Activated CD8-positive, alpha-beta memory T cell treated with anti-CD3 and anti-CD28 coated beads, Interleukin-2, amount 50 U/mL, for 4 hours (primary cell): Measurements from ENCODE around the gene ARHGAP11A.

Experiments
- DNase-seq: peaks from one replicate; pipeline ENCODE4 v3.0.0-alpha.2; 2020

ARHGAP11A gene

GRCh38 chr15:32688151-32688639 is 72.9 kb downstream of the ARHGAP11A start:
- DNase-seq = no peak
